Left kidney (tissue), 2 donors: ENCODE data around the gene PLCB3. TPM values are rescaled to one million over a fixed set of nuclear protein-coding genes. Genes with fewer than 3 reads are reported as not detected.
"Not testable (repeated sequence)": the region's sequence is repeated elsewhere in the genome, so short reads cannot be mapped to it uniquely, and the experiment has no call there.

Experiments
- DNase-seq: peaks from one replicate; pipeline ENCODE4 v3.0.0-alpha.2; 2013
- polyA plus RNA-seq: library from polyadenylated mRNA; unstranded; fragments of 120-200 nt; gene quantifications from one replicate; pipeline ENCODE4 v1.2.1, GENCODE V29; 2013; ENCODE audit not compliant: insufficient read length

The PLCB3 gene
- polyA plus RNA-seq, 1 donor = 13.5 TPM

DNA sequence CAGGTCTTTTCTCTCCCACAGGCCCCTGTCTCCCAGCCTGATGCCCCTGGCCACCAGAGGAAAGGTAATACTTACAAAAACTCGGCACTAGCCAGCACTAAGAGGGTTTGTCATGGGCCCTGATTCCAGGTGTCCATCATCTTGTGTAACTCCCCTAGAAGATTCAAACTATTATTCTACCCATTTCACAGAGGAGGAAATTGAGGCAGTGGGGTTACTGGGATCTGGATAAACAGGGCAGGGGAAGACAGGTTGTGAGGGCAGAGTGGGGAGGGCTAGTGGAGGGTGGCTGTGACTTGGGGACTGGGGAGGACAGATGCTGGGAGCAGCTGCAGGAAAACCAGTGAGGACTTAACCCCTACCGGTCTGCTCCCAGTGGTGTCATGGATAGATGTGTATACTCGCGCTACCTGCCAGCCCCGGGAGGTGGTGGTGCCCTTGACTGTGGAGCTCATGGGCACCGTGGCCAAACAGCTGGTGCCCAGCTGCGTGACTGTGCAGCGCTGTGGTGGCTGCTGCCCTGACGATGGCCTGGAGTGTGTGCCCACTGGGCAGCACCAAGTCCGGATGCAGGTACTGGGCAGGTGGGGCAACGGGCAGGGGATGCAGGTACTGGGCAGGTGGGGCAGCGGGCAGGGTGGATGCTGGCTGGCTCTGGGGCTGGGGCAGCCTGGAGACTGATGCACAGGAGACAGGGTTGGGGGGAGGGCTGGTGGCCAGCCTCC, 15.7 kb upstream of the PLCB3 start:
- no peak for DNase-seq

DNA sequence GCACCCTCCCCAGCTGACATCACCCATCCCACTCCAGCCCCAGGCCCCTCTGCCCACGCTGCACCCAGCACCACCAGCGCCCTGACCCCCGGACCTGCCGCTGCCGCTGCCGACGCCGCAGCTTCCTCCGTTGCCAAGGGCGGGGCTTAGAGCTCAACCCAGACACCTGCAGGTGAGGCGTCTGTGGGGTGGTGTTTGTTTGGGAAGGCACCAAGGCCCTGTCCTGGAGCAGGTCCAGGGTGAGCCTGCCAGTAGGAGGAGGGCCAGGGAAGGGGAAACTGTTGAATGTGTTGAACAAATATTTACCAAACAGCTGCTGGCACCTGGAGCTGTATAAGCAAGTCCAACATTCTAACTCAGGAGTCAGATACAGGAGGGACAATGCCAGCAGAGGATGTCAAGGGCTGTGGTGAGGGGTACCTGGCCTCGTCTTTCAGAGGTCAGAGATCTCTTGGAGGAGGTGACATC, 13.8 kb upstream of the PLCB3 start:
- DNase-seq = no peak

DNA sequence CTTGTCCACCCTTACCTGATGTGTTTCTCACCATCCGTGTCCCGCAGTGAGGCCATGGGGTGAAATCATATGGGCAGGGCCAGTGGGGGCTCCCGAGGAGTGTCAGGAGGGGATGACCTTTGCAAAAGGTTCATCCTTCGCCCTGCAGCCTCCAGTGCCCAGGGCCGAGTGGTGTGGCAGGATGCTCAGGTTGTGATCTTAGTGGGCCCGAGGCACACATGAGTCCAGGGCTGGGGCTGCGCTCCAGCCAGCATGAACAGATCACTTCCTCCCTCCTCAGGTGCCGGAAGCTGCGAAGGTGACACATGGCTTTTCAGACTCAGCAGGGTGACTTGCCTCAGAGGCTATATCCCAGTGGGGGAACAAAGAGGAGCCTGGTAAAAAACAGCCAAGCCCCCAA, 13.3 kb upstream of the PLCB3 start:
- no peak for DNase-seq

DNA sequence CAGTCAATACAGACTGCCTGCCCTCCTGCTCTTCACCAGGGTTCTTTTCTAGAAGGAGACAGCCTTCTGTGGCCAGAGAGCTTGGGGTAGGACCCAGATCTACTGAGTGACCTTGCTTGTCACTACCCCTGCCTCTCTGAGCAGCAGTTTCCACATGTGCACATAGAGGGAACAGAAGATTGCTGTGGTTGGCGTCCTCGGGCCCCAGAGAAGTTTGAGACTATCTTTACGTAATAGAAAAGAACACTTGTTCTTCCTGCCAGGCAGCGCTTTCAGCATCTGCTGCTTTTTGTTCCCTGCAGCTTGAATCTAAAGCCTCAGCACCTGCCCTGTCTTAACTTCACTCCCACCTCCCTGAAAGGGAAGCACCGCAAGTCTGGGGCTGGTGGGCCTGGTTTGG, 12.3 kb upstream of the PLCB3 start:
- DNase-seq = no peak

DNA sequence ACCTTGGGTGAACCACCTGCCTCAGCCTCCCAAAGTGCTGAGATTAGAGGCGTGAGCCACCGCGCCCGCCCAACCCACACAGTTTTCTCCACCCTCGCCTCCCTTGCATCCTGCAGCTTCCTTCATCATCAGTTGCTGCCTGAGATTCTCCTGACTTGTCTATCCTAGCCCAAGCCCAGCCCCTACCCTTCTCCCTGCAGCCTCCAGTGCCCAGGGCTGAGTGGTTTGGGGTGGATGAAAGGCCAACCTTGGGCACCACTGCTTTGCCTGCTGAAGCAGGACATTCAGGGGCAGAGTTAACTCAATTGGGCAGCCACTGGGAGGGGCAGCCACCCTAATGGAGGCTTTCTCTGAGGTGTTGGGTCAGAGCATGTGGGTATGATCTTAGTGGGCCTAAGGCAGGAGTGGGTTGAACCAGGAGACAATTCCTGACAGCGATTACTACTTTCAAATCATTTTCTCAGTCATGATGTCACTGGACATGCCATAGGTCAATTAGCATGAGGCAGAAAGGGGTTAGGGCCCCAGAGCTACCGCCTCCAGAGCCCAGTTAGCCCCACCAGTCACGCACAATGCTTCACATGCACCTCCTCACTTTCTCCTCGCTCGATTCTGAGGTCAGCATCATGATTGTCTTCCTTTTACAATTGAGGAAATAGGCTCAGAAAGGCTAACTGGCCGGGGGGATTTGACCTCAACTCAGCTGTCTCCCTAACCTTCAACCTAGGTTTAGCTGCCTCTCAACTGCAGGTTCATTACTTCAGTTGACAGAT, 11.5 kb upstream of the PLCB3 start:
- DNase-seq = no peak

DNA sequence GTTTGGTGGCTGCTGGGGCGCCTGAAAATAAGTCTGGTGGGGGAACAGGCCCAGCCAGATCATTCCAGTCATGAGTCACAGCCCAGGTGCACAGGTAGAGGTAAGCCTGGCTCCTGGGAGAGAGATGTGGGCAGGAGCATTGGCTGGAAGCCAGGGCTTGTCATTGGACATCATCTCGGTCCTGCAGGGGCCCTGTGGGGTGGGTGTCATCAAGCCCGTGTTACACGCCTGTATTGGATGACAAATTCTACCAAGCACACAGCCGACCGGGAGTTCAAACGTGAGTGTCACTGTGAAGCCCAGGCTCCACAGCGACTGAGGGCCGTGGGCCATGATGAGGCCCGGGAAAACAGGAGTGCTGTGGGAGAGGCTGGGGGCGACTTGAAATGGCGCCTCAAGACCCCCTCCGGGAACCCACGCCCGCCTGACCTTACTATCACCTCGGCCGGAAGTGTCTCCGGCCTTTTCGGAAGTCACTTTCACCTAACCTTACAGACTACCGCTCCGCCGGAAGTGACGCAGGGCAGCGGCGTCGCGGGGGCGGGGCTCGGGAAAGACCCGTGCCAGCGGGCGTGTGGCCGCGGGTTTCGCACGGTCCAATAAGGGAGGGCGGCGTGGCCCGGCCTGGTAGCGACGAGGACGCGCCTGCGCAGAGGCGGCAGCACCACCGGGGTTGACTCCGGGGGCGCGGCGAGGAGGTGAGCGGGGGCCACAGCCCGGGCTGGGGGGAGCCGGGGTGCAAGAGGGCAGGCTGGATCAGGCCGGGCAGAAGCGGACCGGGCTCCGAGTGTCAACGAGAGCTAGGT, 10.7 kb upstream of the PLCB3 start, which contains the start of gene FKBP2:
Gene FKBP2 (plus strand): TSS at position 661 of the 806 bp plus-strand sequence. CDS start 1,293 bp downstream, outside the sequence.
- peak; percentile 96 for DNase-seq

DNA sequence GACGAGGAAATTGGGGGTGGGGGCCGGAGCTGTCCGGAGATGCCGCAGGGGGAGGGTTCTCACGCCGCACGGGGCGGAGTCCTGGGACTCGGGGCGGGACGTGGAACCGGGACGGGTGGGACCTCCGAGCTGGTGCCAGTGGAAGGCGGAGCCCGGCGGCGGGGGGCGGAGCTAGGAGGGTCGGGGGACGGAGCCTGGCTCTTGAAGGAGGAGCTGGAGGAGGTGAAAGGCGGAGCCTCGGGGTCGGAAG, 10.2 kb upstream of the PLCB3 start:
- DNase-seq = peak; percentile 99

DNA sequence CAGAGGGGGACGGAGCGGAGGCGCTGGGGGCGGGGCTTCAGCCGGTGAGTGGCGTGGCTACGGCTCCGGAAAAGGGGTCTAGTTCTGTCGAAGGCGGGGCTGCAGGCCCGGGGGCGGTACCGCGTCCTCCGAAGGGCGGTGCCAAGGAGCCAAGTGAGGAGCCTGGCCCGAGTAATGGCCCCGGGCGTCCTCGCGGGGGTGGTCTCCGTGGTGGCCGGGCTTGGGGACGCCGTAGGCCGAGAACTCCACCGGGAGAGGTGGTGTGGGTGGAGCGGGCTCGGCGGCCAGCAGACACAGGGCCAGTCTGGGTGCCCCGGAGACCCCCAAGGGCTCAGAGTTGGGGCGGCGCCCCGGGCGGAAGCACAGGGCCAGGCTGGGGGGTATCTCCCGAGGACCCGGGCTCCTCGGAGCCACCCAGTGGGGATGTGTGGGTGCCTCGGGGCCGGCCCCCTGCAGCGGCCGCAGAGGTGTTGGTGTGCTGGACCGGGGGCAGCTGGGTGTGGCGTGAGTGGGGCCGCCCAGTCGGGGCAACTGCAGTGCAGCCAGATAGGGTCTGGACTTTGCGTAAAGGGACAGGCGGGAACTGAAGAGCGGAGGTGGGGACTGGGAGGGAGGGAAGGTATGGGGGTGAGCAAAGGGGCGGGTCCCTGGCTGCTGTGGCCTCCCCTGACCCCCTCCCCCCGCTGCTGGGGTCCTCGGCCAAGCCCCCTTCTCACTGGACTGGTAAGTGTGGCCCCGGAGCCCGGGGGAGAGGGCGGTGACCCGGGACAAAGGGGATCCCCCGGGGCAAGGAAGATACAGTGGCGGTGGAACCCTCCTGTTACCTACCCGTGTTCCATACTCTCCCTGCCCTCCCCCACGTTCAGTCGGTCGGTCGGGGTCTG, 9.6 kb upstream of the PLCB3 start:
- DNase-seq = no peak

DNA sequence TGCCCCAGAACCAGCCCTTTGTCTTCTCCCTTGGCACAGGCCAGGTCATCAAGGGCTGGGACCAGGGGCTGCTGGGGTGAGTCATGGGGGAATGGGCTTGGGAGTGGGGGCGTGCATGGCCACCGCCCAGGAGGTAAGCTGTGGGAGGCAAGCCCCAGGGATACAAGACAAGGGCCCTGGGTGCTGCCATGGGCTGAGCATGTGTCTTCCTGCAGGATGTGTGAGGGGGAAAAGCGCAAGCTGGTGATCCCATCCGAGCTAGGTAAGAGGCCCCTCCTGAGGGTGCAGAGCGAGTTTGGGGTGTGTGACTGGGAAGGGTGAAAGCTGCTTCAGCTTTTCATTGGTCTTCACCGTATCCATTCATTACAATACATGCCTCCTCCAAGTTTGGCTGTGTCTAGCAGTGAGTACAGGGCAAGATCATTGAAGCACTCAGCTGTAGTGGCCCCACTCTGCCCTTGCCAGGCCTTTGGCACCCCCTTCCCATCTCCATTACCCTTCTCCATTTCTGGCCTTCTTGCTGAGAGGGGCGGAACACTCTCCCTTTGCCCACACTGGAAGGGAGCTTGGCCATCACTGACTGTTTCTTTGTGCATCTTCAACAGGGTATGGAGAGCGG, 8.0 kb upstream of the PLCB3 start:
- no peak for DNase-seq

DNA sequence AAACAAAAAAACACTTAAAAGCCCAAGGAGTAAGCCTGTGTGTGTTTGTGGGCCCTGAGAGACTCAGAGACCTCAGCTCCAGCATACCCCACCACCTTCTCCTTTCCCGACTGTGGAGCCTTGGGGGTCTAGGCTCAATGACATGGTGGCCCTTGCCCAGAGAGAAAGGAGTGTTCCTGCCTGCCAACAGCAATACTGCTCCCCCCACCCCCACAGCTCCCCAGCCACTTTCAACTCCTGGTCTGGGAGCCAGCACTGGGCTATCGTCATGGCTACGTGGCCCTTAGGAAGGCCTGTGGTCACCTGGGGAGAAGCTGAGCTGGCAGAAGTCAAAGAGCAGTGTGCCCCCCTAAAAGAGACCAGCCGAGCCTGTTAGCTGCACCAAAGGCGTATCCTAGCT, 7.2 kb upstream of the PLCB3 start:
- no peak for DNase-seq

DNA sequence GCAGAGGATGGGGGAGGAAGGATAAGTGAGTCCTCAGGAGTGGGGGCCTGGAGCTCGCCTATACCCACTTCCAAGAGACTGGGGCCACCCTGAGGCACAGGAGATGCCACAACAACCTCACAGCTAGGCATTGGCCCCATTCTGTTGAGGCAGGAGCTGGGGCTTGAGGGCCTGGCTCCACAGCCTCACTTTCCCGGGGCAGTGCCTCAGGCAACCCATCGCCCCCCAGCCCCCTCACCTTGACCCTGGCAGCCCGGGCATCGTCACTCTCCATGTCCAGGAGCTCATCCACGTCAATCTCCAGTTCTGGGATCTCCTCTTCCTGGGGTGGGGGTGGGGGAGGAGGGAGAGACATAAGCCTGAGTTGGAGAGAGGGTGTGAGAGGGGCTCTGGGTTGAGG, 6.4 kb upstream of the PLCB3 start:
- no peak for DNase-seq

DNA sequence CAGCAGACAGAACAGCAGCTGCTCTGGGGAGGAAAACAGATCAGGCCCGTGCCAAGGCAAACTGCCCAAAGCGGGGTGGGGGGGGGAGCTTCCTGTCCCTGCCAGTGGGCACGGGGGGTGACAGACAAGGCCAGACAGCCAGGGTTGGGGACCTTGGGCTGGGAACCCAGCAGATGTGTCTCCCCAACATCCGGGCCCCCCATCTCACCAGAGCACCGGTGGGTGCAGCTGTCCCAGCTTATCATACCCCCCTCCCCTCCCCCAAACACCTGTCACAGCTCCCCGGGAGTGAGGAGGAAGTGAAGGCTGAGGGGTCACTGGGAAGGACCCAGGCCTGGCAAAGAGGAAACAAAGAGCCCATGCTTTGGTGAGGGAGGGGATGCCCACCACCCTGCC, 5.9 kb upstream of the PLCB3 start:
- no peak for DNase-seq

DNA sequence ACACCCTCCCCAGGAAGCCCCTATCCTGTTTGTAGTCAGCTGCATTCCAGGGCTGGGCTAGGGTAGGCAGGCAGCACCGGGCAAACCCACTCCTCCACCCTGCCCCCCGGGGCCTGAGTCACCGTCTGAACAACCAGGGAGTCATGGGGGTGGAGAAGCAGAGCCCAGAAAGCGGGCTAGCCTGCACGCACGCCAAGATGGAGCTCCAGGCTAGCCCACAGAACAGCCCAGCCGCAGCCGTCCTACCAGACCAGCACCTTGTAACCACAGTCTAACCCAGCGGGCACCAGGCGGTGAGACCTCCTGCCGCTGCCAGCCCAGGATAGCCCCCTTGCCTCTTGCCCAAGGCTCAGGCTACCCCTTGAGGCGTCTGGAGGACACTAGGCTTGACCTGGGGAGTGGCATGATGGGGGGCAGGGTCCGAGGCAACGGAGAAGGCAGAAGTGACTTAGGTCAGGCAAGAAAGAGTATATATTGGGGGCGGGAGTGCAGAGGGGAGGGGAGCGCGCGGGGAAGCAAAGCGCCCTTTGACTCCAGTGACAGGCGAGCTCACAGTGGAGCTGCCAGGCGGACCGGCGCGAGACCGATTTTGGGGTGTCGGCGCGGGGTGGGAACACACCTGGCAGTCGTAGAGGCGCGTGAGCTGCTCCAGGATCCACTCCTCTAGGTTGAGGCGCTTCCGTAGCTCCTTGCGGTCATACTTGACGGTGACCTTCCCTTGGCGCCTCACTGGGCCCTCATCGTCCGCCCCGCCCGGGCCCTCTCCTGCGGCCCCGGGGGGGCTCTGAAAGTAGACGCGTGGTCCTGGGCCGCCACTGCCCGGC, 5.3 kb upstream of the PLCB3 start:
- no peak for DNase-seq

DNA sequence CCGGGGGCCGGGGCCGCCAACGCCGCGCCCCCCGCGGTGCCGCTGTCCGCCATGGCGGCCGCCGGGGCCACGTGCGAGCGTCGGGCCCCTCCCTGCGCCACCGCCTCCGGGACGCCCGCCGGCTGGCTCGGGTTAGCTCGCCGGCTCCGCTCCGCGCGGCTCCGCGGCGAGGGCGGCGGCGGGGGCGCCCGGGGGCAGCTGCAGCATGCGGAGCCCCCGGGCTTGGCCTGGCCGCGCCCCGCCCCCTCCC, 4.8 kb upstream of the PLCB3 start:
- not testable (repeated sequence) for DNase-seq

DNA sequence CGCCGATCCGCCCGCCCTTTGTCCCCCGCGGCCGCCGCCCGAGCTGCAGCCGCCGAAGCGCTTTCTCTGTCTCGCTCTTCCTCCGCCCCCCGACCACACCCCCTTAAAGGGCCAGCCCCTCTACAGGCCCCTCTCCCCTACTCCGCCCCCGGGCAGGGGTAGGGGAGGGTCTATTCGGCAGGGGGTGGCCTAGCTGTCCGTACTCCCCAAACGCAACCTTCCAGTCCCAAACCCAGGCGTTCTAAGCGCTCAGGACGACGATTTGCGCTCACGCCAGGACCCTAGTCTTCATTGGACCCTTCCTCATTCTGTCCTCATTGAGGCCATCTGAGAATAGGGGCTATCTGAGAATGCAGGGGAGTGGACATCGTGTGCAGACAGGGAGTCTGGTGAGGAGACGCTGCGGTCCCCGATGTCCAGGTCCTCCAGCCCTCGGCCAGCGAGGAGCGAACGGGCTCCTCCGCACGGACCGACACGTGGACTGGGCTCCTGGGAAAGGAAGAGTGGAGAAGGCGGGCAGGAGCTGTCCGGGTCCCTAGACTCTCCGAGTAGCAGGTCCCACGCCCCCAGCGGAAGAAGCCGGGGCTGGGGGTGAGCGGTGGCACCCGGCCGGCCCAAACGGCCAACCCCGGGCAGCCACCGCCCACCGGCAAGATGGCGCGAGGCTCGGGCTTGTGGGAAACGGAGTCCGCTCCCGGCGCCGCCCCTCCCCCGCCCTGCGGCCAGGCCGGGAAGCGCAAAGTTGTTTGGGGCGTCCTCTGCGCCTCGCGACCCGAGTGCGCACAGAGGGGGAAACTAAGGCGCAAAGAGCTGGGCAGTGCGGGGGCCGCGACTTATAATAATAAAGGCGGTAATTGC, 4.2 kb upstream of the PLCB3 start, which contains the start of gene PPP1R14B:
Gene PPP1R14B (minus strand): TSS at position 73 of the 858 bp plus-strand sequence. CDS start 270 bp downstream, outside the sequence.
- no peak for DNase-seq

DNA sequence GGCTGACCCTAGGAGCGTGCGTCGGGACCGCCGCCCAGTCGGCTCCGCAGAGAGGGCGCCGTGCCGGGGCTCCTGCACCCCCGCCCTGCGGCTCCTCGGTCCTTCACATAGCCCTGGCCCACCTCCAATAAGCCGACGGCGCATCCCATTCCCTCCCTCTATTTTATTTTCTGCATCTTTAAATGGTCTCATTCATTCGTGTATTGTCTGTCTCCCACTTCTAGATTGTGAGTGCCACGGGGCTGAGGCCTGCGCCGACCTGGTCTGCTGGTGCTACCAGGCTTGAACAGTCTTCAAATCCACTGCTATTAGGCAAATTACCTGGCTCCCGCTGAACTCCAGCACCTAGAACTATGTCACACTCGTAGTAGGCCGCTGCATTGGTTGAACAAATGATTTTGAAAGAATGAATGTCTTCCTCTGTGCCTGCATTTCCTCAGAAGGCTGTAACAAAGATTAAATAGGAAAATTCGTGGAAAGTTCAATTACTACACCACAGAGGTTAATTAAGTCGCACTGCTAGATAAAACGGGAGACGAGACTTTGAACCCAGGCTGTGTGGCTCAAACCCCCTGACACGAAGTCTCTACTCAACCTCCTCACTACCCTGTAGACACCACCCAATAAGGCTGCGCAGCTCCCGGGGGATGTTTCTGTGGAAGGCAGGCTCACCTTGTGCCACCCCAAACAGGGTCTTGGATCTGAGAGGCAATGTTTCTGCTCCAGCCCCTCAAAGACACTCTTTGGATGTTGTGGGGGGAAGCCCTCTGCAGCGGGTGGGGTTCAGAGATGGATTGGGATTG, 3.4 kb upstream of the PLCB3 start:
- DNase-seq = no peak

DNA sequence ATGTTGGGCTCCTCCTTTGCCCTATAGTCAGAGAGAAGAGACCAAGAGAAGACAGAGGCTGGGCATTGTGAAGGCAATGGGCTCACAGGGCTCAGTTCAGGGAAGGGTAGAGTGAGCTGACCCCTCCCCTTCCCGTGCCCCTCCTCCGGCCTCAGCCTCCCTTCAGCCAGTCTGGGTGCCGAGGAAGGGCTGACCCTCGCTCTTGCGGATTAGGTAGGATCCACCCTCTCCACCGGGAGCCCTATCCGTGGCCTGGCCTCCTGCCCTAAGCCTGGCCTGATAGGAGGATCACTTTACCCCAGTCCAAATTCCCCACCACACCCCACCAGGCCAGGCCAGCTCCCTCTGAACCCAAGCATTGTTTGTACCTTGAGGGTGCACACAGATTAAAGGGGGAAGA, 2.8 kb upstream of the PLCB3 start:
- no peak for DNase-seq

DNA sequence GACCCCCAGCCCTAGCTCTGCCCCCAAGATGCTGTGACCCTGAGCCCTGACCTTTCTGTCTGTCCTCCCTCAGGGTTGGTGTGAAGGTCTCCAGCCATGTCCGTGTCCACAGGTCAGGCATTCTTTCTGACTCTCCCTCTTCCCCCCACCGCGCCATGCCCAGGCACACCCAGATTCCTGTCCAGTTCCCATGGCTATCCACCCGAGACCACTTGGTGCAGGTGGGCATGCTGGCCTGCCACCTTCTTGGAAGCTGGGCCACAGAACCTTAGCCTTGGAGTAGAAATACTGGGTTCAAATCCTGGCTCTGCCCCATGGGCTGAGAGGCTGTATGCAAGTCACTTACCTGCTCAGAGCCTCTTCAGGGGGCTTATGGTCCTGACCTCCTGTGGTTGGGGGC, 2.3 kb upstream of the PLCB3 start:
- no peak for DNase-seq
